Epithelial cell of esophagus (primary cell): ENCODE results near the gene FBXL14.

Experiments
- DNase-seq: peaks from one replicate; pipeline ENCODE4 v3.0.0; 2010; ENCODE audit warnings: low read depth
- H3K4me3 ChIP-seq: 2 replicates; pipeline ENCODE4 v1.5.1; 2011; ENCODE audit warnings: mild to moderate bottlenecking, low read length, control low read depth
- TF ChIP-seq, protein P1 (sequence below): IDR thresholded peaks from 2 replicates; pipeline ENCODE4 v1.5.1; 2011; ENCODE audit warnings: low read depth, mild to moderate bottlenecking, low read length, control low read depth, inconsistent platforms; ENCODE audit not compliant: insufficient read depth; ENCODE audit errors: missing control alignments

The FBXL14 gene

DNA sequence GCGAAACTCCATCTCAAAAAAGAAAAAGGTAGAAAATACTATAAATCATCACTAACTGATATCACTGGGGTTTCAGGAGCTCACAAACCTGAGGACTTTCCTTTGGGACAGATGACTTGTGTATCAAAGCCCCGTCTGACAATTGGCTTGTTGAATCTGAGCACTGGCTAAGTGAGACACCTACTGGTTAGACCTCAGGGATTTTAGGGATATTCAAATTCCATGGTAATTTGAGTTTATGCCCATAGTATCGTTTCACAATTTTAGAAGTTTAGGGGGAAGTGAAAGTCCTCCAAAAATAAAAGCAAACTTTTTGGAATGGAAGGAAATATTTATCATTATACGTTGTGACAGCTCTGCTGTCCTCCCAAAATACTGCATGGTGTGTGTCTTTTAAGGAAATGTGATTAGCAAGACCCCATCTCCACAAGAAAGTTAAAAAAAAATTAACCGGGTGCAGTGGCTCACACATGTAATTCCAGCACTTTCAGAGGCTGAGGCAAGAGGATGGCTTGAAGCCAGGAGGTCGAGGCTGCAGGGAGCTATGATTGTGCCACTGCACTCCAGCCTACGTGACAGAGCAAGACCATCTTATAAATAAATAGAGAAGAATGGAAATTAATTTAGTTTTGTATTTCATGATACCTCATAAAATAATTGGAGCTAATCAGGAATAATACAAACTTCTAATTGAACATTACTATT, 49.2 kb downstream of the FBXL14 start:
- TF ChIP-seq, protein P1, sequence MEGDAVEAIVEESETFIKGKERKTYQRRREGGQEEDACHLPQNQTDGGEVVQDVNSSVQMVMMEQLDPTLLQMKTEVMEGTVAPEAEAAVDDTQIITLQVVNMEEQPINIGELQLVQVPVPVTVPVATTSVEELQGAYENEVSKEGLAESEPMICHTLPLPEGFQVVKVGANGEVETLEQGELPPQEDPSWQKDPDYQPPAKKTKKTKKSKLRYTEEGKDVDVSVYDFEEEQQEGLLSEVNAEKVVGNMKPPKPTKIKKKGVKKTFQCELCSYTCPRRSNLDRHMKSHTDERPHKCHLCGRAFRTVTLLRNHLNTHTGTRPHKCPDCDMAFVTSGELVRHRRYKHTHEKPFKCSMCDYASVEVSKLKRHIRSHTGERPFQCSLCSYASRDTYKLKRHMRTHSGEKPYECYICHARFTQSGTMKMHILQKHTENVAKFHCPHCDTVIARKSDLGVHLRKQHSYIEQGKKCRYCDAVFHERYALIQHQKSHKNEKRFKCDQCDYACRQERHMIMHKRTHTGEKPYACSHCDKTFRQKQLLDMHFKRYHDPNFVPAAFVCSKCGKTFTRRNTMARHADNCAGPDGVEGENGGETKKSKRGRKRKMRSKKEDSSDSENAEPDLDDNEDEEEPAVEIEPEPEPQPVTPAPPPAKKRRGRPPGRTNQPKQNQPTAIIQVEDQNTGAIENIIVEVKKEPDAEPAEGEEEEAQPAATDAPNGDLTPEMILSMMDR: no peak
- H3K4me3 ChIP-seq: no peak overlapping the region
- no peak for DNase-seq

DNA sequence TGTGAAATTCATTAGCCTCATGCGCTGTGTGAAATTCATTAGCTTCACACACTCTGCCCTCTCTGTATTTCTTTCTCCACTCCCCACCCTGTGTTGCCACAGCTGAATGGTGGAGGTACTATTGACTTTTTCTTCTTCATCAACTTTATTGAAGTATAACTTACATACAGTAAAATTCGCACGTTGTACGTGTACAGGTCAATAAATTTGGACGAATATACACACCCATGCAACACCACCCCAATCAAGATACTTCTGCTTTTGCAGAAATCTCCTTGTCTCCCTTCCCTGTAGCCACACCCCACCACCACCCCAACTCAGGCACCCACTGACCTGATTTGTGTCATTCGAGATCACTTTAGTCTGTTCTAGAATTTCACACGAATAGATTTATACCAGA, 51.8 kb downstream of the FBXL14 start:
- H3K4me3 ChIP-seq: no peak overlapping the region
- TF ChIP-seq, protein P1: no peak
- no peak for DNase-seq

DNA sequence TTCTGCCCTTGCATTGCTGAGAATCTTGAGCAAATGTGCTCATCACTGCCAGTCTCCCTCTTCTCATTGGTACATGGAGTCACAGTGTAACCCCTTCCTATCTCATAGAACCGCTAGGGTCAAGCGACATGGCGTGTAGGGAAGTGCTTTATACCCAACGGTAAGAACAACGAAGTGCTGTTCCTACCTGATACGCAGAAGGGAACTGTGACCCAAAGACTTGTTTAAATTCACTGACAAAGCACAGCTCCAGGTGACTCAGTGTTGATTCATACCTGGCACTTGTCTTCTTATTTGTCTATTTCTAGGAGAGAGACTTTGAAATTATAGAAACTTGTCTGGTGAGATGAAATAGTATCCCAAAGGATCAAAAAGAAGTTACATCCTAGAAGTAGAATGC, 53.7 kb downstream of the FBXL14 start:
- DNase-seq: peak; percentile 90
- no peak overlapping the region for H3K4me3 ChIP-seq
- TF ChIP-seq, protein P1: no peak

DNA sequence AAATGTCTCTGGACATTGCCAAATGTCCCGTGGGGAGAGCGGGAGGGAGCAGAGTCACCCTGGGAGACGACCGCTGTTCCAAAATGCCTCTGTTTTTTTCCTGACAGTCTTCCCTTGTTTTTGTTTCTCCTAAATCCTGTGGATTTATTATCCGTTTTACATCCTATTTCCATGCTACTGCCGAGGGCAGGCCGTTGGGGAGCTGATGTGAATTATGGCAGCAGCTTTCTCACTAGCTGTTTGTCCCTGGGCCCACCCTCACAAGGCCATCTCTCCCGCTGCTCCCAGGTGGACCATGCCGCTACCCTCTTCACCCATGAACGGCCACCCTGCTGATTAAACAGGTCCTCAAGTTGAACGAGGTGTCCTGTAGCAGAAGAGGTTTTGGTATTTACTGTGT, 55.2 kb downstream of the FBXL14 start:
- H3K4me3 ChIP-seq: no peak overlapping the region
- TF ChIP-seq, protein P1: no peak
- no peak for DNase-seq

DNA sequence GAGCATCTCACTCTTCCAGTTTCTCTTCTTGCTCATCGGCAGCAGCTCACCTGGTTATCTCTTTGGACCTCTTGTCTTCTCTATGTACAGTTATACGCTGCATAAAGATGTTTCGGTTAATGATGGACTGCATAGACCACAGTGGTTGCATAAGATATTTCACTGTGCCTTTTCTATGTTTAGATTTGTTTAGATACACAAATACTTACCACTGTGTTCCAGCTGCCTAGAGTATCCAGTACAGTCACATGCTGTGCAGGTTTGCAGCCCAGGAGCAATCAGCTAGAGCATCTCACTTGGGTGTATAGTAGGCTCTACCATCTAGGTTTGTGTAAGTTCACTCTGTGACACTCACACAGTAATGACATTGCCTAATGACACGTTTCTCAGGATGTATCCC, 57.6 kb downstream of the FBXL14 start:
- TF ChIP-seq, protein P1: no peak
- no peak overlapping the region for H3K4me3 ChIP-seq

DNA sequence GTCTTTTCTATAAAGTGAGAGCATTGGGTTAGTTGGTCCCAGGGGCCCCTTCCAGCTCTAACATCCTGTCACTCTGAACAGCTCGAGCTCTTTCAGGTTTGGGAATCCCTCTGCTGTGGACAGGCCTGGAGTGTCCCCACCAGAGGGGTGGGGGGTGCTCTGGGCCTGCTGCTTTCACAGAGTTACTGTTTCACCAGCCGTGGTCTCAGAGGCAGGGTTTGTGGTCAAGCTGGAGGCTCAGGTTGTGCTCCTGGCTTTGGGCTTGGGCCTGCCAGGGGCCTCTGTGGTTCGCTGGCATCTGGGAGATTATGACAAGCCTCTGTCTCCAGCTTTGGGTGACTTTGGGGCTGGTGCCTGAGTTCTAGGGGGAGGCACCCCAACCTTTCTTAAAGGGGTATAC, 59.6 kb downstream of the FBXL14 start:
- TF ChIP-seq, protein P1: no peak
- H3K4me3 ChIP-seq: no peak overlapping the region
- DNase-seq: no peak

More for the DNA sequence above, 57.6 kb downstream of the FBXL14 start:
- no peak for DNase-seq
